GM12878 (cell line): ENCODE results near the gene KLHL18. TPM values are rescaled to one million over a fixed set of nuclear protein-coding genes. Genes with fewer than 3 reads are reported as not detected.

Experiments used
- ATAC-seq: fragments of 200-7000 bp; cut with Tn5 transposase; 3 replicates; pipeline ENCODE4 v1.9.1; 2020; ENCODE audit warnings: mild to moderate bottlenecking, moderate library complexity
- BruUV-seq: library from RNA; stranded (reverse); fragments of 400-500 nt; replicated peaks from 2 replicates; lab custom pipeline; 2021; lab: Mats Ljungman, UMichigan
- CTCF ChIA-PET: fragments of 300-600 bp; sonication (Branson Sonifier 250); formaldehyde crosslinking; extraction: SDS; loops from one replicate; lab custom pipeline; 2021; ENCODE audit warnings: inconsistent platforms; lab: Yijun Ruan, JAX
- POLR2A ChIA-PET: fragments of 350-600 bp; formaldehyde crosslinking; extraction: SDS; loops from one replicate; lab custom pipeline; 2021; ENCODE audit warnings: inconsistent platforms; lab: Charles Lee
- RAD21 ChIA-PET: fragments of 300-600 bp; sonication (Branson Sonifier 250); formaldehyde crosslinking; loops from one replicate; lab custom pipeline; 2023; ENCODE audit warnings: antibody characterized with exemption; ENCODE audit not compliant: unreplicated experiment; lab: Charles Lee
- SMC1A ChIA-PET: fragments of 300-600 bp; sonication (Branson Sonifier 250); formaldehyde crosslinking; loops from one replicate; lab custom pipeline; 2023; ENCODE audit not compliant: unreplicated experiment, uncharacterized antibody; lab: Charles Lee
- DNase-seq: peaks from one replicate; pipeline ENCODE4 v3.0.0-alpha.2; 2011; ENCODE audit warnings: low read depth, low spot score
- FAIRE-seq: peaks from 3 replicates; lab custom pipeline; 2011; peaks lifted over from hg19 to GRCh38; lab: Jason Lieb, UNC
- H2AFZ ChIP-seq: 2 replicates; pipeline ENCODE4 v1.6.0; 2011; ENCODE audit warnings: low read depth, low read length, control low read depth; ENCODE audit not compliant: control insufficient read depth
- H3K27ac ChIP-seq: 2 replicates; pipeline ENCODE4 v1.5.1; 2011; ENCODE audit warnings: control low read depth; ENCODE audit not compliant: control insufficient read depth, insufficient read depth
- H3K27me3 ChIP-seq, 2 experiments: replicated peaks in 1 of 2; 2 replicates each; pipeline versions ENCODE4 v1.6.0 to v1.6.1; 2011; ENCODE audit warnings: low read length in 1 of 2; ENCODE audit not compliant: control insufficient read depth in 2 of 2, insufficient read depth in 2 of 2
- H3K36me3 ChIP-seq, 2 experiments: 2 replicates each; pipeline ENCODE4 v1.5.1; 2011; ENCODE audit warnings: low read length in 1 of 2; ENCODE audit not compliant: control insufficient read depth in 2 of 2, insufficient read depth in 2 of 2
- H3K4me1 ChIP-seq: 2 replicates; pipeline ENCODE4 v1.6.1; 2011; ENCODE audit warnings: mild to moderate bottlenecking, low read length, moderate library complexity, mixed read lengths; ENCODE audit not compliant: control insufficient read depth, insufficient read depth
- H3K4me2 ChIP-seq: 2 replicates; pipeline ENCODE4 v1.6.0; 2011; ENCODE audit warnings: control low read depth; ENCODE audit not compliant: control insufficient read depth, insufficient read depth
- H3K4me3 ChIP-seq: fragments of 200-600 bp; sonication (generic); 2 replicates; pipeline ENCODE4 v1.5.1; 2016
- H3K79me2 ChIP-seq: 2 replicates; pipeline ENCODE4 v1.6.0; 2011; ENCODE audit warnings: low read length; ENCODE audit not compliant: control insufficient read depth, insufficient read depth
- H3K9ac ChIP-seq: 2 replicates; pipeline ENCODE4 v1.8.0; 2011; ENCODE audit warnings: low read length, control low read depth, mixed read lengths; ENCODE audit not compliant: control insufficient read depth, insufficient read depth
- H3K9me3 ChIP-seq: replicated peaks from 3 replicates; pipeline ENCODE4 v1.5.1; 2011; ENCODE audit warnings: mild to moderate bottlenecking, low read length; ENCODE audit not compliant: control insufficient read depth, insufficient read depth
- H4K20me1 ChIP-seq: 2 replicates; pipeline ENCODE4 v1.6.0; 2011; ENCODE audit not compliant: control insufficient read depth, insufficient read depth
- BMI1 ChIP-seq: fragments of 450-650 bp; IDR thresholded peaks from 2 replicates; pipeline ENCODE4 v1.6.1; 2016; ENCODE audit warnings: mild to moderate bottlenecking, moderate library complexity, borderline replicate concordance
- PAX8 ChIP-seq: fragments of 450-650 bp; IDR thresholded peaks from 2 replicates; pipeline ENCODE4 v1.6.1; 2017; ENCODE audit warnings: mild to moderate bottlenecking, moderate library complexity
- WGBS: methylation state at CpG from one replicate; pipeline ENCODE4 v1.1.6; 2016; ENCODE audit warnings: low lambda C conversion rate; ENCODE audit not compliant: insufficient replicate concordance, insufficient coverage; ENCODE audit errors: missing lambda C conversion rate; 5-methylcytosine and 5-hydroxymethylcytosine counted together
- in situ Hi-C: fragments of 300-500 bp; cut with MboI; formaldehyde crosslinking; loops from 9 replicates; pipeline ENCODE4 v1.14.3; 2018; ENCODE audit warnings: mixed read lengths
- intact Hi-C: fragments of 100-400 bp; cut with micrococcal nuclease; formaldehyde crosslinking; loops from one replicate; pipeline ENCODE4 v1.14.2; 2022; ENCODE audit not compliant: unreplicated experiment
- polyA plus RNA-seq, 11 experiments: library from polyadenylated mRNA; depleted of rRNA in 4 of 11; unstranded in 6 of 11; stranded (reverse) in 5 of 11; fragments of >200 nt; fragmentation: Nextera tagmentation in 4 of 11; fragmentation: Illumina TruSeq in 1 of 11; extraction: Ambion mirVana in 4 of 11; extraction: Trizol in 1 of 11; gene quantifications; 1 replicate in 1 of 11; 2 replicates in 10 of 11; pipeline versions ENCODE4 v1.2.1 to v1.2.3, GENCODE V29; 2011 to 2016; ENCODE audit warnings: inconsistent platforms in 2 of 11, missing spikeins in 2 of 11, low read depth in 1 of 11
- total RNA-seq, 4 experiments: library from RNA; depleted of rRNA in 3 of 4; stranded (reverse); fragments of >200 nt in 3 of 4; fragmentation: Illumina TruSeq in 1 of 4; extraction: Trizol in 1 of 4; gene quantifications; 2 replicates each; pipeline versions ENCODE4 v1.2.1 to v1.2.3, GENCODE V29; 2013 to 2021
- TF ChIP-seq, protein P1 (sequence below): IDR thresholded peaks from 2 replicates; pipeline ENCODE4 v1.6.1; 2012; ENCODE audit warnings: mild to moderate bottlenecking, low read depth, low read length

KLHL18 gene
- total and polyA plus RNA-seq, 10 of the 15 experiments (the other 5 are each of a cell fraction or from before 2014, with no cell fraction given): 24.0 to 69.8 (median 51.7) TPM

DNA sequence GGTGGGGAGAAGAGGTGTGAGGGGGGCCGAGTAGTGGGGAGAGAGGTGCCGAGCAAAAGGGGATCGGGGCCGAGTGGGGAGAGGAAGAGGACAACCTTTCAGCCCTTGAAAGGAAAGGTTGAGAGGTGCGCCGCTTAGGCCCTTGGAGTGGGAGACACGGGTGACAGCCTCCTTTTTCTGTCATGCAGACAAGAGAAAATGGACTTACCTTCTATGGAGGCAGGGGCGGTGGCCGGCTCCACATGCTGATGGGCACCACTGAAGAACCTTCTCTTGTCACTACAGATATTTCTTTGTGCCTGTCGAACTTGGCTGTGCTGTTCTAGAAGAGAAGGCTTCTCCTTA lies 421 bp downstream of the KLHL18 start:
- Histone ChIP-seq H2AFZ (peak overlapping the region; percentile 37), H3K4me1 (peaks cover 12% of the 10 kb centered on the region), H3K27ac (peak overlapping the region; percentile 92), H3K9ac (peak overlapping the region; percentile 78), H3K9me3 (no peaks in the 10 kb centered on the region), H3K79me2 (peaks cover 50% of the 10 kb centered on the region), H3K4me2 (peak overlapping the region; percentile 73; the same call in 1 of the 2 replicates), H3K27me3 (no peaks in the 10 kb centered on the region), H4K20me1 (no peaks in the 10 kb centered on the region), H3K4me3 (peak overlapping the region; percentile 95), H3K36me3 (no peaks in the 10 kb centered on the region; a peak in 1 of 4 replicates)
- ChIA-PET POLR2A (interaction anchor here (0.7 to 2.0 kb wide), 5 partner anchors 9 to 56 kb away, joined by 3 to 15 read pairs (median 4); no protein-coding TSS in a partner anchor), SMC1A (interaction anchor here (0.9 to 2.4 kb wide), 5 partner anchors 10 to 65 kb away, joined by 3 to 30 read pairs (median 4); no protein-coding TSS in a partner anchor), RAD21 (interaction anchor here (0.6 to 3.2 kb wide), 8 partner anchors 8 to 118 kb away, joined by 3 to 14 read pairs (median 5); no protein-coding TSS in a partner anchor), CTCF (interaction anchor here (0.7 to 3.9 kb wide), 6 partner anchors 8 to 357 kb away, joined by 3 to 21 read pairs (median 4); partner anchors contain the start of gene SETD2)
- in situ Hi-C loops: no loop called here
- intact Hi-C loops: loop anchor here (2.0 to 10.0 kb wide), 2 partner anchors 92 to 120 kb away; no protein-coding TSS in a partner anchor
- no peak for DNase-seq
- FAIRE-seq: no peak
- peak; percentile 30 for ATAC-seq
- no TSS peak for BruUV-seq
- TF ChIP-seq BMI1: no peak
- TF ChIP-seq PAX8: no peak
- TF ChIP-seq, protein P1, sequence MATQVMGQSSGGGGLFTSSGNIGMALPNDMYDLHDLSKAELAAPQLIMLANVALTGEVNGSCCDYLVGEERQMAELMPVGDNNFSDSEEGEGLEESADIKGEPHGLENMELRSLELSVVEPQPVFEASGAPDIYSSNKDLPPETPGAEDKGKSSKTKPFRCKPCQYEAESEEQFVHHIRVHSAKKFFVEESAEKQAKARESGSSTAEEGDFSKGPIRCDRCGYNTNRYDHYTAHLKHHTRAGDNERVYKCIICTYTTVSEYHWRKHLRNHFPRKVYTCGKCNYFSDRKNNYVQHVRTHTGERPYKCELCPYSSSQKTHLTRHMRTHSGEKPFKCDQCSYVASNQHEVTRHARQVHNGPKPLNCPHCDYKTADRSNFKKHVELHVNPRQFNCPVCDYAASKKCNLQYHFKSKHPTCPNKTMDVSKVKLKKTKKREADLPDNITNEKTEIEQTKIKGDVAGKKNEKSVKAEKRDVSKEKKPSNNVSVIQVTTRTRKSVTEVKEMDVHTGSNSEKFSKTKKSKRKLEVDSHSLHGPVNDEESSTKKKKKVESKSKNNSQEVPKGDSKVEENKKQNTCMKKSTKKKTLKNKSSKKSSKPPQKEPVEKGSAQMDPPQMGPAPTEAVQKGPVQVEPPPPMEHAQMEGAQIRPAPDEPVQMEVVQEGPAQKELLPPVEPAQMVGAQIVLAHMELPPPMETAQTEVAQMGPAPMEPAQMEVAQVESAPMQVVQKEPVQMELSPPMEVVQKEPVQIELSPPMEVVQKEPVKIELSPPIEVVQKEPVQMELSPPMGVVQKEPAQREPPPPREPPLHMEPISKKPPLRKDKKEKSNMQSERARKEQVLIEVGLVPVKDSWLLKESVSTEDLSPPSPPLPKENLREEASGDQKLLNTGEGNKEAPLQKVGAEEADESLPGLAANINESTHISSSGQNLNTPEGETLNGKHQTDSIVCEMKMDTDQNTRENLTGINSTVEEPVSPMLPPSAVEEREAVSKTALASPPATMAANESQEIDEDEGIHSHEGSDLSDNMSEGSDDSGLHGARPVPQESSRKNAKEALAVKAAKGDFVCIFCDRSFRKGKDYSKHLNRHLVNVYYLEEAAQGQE: no peak
- WGBS: 0% methylated on average over 6 of the region's 10 CpGs
